ENCODE data around the gene LIN28A. TPM values are rescaled to one million over a fixed set of nuclear protein-coding genes. Genes with fewer than 3 reads are reported as not detected.

The LIN28A gene
- total RNA-seq, 1 experiment from 2014 or later, result not detected

GRCh38 chr1:26387447-26387846 is 23.2 kb upstream of the LIN28A start:
- DNase-seq (ENCODE audit: low read depth), result peak; percentile 94

- no peak for DNase-seq (ENCODE audit: low read depth)
Measured at GRCh38 chr1:26388791-26389445, 21.7 kb upstream of the LIN28A start.

GRCh38 chr1:26389604-26390247 is 20.9 kb upstream of the LIN28A start:
- no peak for DNase-seq (ENCODE audit: low read depth)

- peak; percentile 75 for DNase-seq (ENCODE audit: low read depth)
Measured at GRCh38 chr1:26391450-26391849, 19.2 kb upstream of the LIN28A start.

DNA sequence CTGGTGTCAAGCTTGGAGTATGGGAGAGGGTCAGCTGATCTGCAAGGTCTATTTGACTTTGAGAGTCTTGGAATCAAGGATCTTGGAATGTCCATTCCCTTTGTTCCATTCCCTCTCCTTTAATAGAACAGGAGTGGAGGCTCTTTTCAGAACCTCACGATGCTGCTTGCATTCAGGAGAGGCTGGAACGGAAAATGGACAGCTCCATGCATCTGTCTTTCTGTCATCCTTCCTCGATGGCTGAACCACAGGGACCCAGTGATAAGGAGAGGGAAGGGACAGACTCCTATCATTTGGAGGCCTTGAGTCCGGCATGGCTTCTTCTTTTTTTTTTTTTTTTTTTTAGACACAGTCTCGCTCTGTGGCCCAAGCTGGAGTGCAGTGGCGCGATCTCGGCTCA is 14.9 kb upstream of the LIN28A start:
- no peak for DNase-seq (ENCODE audit: low read depth)

GRCh38 chr1:26399034-26399433 is 11.6 kb upstream of the LIN28A start:
- DNase-seq (ENCODE audit: low read depth), result no peak

- no peak for DNase-seq (ENCODE audit: low read depth)
Measured at GRCh38 chr1:26401891-26402290, 8.7 kb upstream of the LIN28A start.

- DNase-seq (ENCODE audit: low read depth), result no peak
Measured at GRCh38 chr1:26403656-26404055, 7.0 kb upstream of the LIN28A start.

- DNase-seq (ENCODE audit: low read depth), result no peak
Measured at GRCh38 chr1:26404641-26405040, 6.0 kb upstream of the LIN28A start.

GRCh38 chr1:26405281-26405915 is 5.2 kb upstream of the LIN28A start:
- DNase-seq (ENCODE audit: low read depth), result no peak

DNA sequence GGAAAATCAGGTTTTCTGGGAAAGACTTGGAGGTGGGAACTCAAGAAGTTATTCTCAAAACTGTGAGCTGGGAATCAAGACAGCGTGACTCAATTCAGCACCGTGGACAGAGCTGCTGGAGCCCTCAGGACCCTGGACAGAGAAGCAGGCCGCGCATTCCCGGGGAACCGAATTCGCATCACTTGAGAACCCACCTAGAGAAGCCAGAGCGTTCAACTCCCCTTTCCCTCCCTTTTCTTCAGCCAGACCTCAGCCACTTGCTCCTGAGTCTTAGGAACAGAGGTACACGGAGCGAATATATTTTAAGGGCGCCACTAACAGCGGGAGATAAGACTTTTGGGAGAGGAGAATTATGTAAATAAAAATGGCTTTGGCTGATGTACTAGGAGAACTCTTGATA is 2.0 kb upstream of the LIN28A start:
- DNase-seq (ENCODE audit: low read depth), result peak; percentile 73

DNA sequence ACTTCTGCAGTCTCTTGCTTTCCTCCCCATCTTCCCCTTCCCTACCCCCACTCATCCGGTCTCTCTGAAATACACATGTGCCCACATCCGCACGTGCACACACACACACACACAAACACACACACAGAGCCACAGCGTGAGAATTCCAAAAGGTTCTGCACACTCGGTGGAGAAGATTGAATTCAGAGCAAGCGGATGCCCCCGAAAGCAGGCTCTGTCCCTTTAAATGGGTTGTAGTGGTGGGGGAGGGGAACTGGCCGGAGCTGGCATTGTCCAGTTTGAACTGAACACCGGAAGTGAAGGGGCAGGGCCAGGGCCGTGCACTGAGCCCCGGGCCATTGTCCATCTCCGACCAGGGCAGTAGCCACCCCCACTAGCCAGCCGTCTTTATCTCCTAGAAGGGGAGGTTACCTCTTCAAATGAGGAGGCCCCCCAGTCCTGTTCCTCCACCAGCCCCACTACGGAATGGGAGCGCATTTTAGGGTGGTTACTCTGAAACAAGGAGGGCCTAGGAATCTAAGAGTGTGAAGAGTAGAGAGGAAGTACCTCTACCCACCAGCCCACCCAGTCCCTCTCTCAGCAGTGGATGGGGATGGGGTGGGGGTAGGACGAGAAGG is 1.3 kb upstream of the LIN28A start:
- DNase-seq (ENCODE audit: low read depth), result peak; percentile 55

- no peak for DNase-seq (ENCODE audit: low read depth)
Measured at GRCh38 chr1:26411624-26412074, 1.0 kb downstream of the LIN28A start.

DNA sequence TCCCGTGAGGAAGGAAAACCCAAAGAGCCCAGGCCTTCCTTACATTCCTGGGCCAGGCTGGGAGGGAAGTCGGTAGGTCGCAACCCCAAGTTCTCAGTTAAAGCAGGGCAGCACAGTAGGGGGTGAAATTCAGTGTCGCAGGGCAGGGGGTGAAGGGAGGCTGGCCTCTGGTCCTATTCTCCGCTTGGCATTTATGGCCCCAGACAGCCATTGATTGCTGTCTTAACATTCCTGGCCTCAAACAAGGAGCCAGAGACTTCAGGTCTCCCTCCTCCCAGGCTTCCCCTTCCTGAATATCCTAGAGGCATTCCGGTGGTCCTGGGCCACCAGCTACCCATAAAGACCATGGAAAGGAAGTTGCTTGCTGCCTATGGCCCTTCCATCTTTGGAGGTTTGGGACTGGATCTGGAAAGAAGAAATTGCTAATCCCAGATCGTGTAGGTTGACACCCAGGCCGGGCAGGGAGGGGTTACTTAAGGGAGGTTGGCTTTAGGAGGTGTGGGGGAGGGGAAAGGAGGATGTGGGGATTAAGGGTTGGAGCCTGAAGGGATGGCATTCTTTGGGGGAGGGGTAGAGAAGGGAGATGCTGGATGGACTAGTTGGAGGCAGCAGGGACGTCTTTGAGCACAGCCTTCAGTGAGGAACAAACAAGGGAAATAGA is 1.7 kb downstream of the LIN28A start:
- no peak for DNase-seq (ENCODE audit: low read depth)

DNA sequence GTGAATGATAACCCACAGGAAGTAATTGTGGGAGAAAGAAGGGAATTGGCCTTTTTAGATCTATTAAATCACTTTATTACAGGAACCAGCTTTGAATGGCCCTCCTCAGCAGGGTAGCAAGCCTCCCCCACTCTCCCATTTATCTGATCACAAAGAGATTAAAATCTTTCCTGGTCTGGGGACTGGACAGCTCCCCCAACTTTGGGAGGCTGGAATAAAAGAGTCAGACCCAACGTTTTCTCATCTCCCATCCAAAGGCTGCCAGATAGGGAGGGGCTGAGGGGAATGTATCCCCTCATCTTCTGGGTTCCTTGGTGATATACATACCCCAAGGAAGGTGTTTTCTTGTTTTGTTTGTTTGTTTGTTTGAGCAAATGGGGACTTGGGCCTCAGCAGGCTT is 2.4 kb downstream of the LIN28A start:
- no peak for DNase-seq (ENCODE audit: low read depth)

- peak; percentile 60 for DNase-seq (ENCODE audit: low read depth)
Measured at GRCh38 chr1:26417111-26417759, 6.6 kb downstream of the LIN28A start.

GRCh38 chr1:26418865-26419349 is 8.3 kb downstream of the LIN28A start:
- DNase-seq (ENCODE audit: low read depth), result no peak

GRCh38 chr1:26419494-26419893 is 8.9 kb downstream of the LIN28A start:
- DNase-seq (ENCODE audit: low read depth), result no peak

- DNase-seq (ENCODE audit: low read depth), result no peak
Measured at GRCh38 chr1:26429721-26430120, 19.1 kb downstream of the LIN28A start.

GRCh38 chr1:26431979-26432695 is 21.5 kb downstream of the LIN28A start, which contains the start of gene DHDDS:
DHDDS (plus strand) TSS chr1:26432321; CDS start chr1:26432946, 625 bp downstream.
- peak; percentile 97 for DNase-seq (ENCODE audit: low read depth)

DNA sequence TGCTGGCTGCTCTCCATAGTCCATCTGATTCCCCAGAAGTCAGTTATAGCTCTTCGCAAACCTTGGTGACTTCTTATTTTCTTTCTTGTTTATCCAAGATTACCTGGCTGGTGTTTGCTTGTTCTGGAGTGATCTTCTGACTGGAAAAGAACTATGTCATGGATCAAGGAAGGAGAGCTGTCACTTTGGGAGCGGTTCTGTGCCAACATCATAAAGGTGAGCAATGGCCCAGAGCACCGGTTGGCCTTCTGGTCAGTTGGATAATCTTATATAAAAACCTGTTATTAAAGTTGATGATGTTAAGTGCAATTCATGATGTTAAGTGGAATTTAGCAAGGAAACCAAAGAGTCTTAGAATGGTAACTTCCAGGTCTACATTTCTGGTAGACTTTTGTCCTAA is 22.2 kb downstream of the LIN28A start:
- no peak for DNase-seq (ENCODE audit: low read depth)

All from M059J (cell line).